Sigmoid colon (tissue), 4 donors: ENCODE results near the gene MAP3K7.

ENCODE experiments used
- POLR2A ChIP-seq, 2 donors: fragments of 450-650 bp; IDR thresholded peaks; one replicate each; pipeline ENCODE4 v1.6.1; 2016; ENCODE audit warnings: antibody characterized with exemption in 2 of 2, mild to moderate bottlenecking in 2 of 2, moderate library complexity in 2 of 2
- POLR2AphosphoS5 ChIP-seq, 4 donors: sonication (generic); formaldehyde crosslinking; IDR thresholded peaks; one replicate each; pipeline ENCODE4 v1.6.1; 2017; ENCODE audit warnings: antibody characterized with exemption in 4 of 4

GRCh38 chr6:90479603-90479926 lies 107.3 kb downstream of the MAP3K7 start:
- TF ChIP-seq POLR2AphosphoS5 (IDR thresholded peaks at IDR 0.05) (no peak), POLR2A (IDR thresholded peaks at IDR 0.05) (no peak)
